CD4-positive, alpha-beta T cell treated with Interleukin-17A for 4 hours (primary cell): Measurements from ENCODE around the gene SDK1.
"Not testable (repeated sequence)": the region's sequence is repeated elsewhere in the genome, so short reads cannot be mapped to it uniquely, and the experiment has no call there.

ENCODE experiments used
- DNase-seq: peaks from one replicate; pipeline ENCODE4 v3.0.0-alpha.2; 2020; ENCODE audit warnings: mixed read lengths

Gene SDK1

DNA sequence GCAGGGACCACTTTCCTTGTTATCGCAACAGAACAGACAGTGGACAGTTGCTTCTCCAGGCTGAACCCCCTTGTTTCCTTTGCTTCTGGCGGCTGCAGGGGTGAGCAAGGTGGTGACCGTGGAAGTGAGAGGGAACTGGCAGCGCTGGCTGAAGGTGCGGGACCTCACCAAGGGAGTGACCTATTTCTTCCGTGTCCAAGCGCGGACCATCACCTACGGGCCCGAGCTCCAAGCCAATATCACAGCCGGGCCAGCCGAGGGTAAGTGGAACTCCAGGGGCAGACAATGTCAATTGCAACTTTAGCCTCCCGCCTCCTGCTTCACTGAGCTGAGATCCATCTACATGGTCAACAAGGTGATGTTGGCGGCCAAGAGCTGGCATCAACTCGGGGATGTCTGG lies 919.0 kb downstream of the SDK1 start:
- DNase-seq = no peak

GRCh38 chr7:4221043-4221442 lies 920.0 kb downstream of the SDK1 start:
- no peak for DNase-seq

GRCh38 chr7:4222676-4223075 lies 921.6 kb downstream of the SDK1 start:
- no peak for DNase-seq

GRCh38 chr7:4225361-4225771 lies 924.3 kb downstream of the SDK1 start:
- DNase-seq = no peak

- DNase-seq = no peak
Observed at GRCh38 chr7:4225881-4226523, 925.0 kb downstream of the SDK1 start.

DNA sequence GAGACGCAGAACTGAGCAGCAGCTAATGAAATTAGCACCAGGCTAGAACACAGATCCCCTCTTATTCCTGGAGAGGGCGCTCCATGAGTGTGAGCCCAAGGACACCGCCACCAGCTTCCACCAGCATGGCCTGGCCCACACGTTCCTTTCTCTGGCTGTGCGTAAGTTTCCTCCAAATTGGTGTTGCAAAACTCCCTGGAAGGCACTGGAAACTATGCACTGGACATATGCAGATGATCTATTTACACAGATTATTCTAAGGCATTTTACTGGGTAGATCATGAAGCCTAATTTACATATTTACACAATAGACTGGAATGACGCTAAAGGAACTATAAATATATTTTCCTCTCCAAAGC lies 925.5 kb downstream of the SDK1 start:
- no peak for DNase-seq

GRCh38 chr7:4227105-4228010 lies 926.3 kb downstream of the SDK1 start:
- no peak for DNase-seq

DNA sequence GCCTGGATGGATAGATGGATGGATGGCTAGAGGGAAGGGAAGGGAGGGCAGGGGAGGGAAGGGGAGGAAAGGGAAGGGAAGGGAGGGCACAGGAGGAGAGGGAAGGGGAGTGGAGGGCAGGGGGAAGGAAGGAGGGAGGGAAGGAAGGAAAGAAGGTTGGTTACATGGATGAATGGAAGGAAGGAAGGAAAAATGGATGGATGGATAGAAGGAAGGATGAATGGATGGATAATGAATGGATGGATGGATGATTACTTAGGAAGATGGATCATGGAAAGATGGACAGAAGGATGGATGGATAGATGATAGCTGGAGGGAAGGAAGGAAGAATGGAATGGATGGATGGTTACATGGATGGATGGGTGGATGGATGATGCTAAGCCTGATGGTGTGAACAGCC lies 929.3 kb downstream of the SDK1 start:
- DNase-seq = no peak

DNA sequence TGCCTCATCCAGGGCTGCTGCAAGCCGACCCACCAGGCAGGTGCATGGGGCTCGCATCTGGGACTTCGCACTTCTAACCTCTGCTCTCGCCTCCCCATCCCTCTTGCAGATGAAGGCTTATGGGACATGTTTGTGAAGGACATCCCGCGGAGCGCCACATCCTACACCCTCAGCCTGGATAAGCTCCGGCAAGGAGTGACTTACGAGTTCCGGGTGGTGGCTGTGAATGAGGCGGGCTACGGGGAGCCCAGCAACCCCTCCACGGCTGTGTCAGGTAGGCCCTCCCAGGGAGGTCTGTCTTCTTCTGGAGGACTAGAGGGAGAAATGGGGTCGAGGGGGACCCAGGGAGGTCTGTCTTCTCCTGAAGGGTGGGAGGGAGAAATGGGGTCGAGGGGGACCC lies 932.1 kb downstream of the SDK1 start:
- no peak for DNase-seq

GRCh38 chr7:4233621-4234497 lies 932.8 kb downstream of the SDK1 start:
- DNase-seq = no peak

GRCh38 chr7:4234498-4234855 lies 933.4 kb downstream of the SDK1 start:
- DNase-seq = no peak

- DNase-seq = no peak
Observed at GRCh38 chr7:4234886-4235285, 933.8 kb downstream of the SDK1 start.

DNA sequence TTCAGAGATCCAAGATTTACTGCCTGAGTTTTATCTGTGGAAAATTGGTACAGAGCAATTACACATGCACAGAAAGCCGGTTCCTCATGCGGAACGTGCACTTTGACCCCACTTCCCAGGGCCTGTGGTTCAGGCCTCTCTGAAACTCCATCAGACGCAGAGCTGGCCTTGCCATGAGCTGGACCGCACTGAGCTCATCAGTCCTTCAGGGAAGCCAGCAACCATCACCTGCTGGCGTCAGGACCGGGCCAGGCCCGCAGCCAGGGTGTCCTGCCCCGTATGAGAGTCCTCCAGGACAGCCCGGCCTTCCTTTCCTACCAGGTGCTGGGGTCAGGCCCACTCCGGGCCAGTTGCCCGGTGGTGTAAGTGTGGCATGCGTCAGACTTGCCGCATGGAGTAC lies 934.5 kb downstream of the SDK1 start:
- DNase-seq = no peak

DNA sequence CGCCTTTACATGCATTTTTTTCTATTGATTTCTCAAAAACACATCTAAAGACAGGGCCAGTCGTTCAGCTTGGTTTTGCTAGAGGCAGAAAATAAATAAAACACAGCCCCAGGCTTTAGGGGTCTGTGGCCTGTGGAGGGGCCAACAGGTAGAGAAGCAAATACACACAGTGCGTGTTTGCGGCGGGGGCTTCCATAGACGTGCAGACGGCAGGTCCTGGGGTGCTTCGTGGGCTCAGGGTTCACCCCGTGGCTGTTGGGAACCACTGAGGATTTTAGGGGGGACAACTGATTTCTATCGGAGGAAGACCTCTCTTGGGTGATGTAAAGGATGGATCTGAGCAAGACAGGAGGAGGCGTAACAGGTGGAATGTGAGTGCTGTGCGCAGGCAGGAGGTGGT lies 935.3 kb downstream of the SDK1 start:
- no peak for DNase-seq

GRCh38 chr7:4236873-4237272 lies 935.8 kb downstream of the SDK1 start:
- not testable (repeated sequence) for DNase-seq

DNA sequence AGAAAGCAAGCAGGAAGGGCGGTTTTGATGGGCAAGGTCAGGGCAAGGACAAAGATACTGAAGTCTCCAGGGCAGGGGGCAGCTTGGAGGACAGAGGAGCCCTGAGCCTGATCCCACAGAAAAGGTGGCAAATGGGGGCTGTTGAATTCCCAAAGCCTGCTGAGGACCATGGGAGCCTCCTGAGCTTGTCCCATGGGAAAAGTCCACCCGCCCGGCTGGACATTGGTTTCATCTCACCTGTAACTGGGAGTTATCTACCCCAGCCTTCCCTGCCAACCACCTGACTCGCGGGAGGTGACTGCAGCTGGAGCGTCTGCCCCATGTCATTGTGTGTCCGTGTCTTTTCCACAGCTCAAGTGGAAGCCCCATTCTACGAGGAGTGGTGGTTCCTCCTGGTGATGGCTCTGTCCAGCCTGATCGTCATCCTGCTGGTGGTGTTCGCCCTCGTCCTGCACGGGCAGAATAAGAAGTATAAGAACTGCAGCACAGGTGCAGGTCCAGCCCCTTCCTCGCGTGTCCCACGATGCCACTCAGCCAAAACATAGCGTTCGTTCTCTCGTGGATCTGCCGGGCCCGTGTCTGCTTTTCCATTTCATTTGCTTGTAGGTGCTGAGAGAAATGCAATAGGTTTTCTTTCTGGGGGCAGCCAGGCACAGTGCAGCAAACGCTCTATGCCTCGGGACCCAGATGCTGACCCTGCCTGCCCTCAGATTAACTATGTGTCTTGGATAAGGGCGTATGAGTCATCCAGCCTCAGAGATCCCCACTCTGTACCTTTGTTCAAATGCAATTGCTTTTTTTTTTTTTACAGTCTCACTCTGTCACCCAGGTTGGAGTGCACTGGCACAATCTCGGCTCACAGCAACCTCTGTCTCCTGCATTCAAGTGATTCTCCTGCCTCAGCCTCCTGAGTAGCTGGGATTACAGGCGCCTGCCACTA lies 936.5 kb downstream of the SDK1 start:
- DNase-seq = no peak

DNA sequence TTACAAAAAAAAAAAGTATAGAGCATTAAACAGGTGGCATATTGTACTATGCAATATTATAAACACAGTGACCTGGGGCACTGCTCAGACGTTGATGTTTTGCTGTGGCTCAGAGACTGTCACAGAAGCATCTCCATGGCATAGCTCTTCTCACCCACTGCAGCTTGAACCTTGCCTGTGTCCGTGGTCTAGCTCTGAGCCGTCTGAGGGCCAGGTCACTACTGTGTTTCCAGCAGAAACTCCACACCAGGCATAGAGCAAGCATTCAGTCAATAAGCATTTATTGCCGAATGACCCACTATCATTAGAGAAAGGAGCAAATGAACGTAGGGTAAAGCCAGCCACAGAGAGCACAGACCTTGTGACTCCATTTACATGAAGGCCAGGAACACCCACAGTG lies 937.8 kb downstream of the SDK1 start:
- DNase-seq = no peak

GRCh38 chr7:4240042-4240441 lies 939.0 kb downstream of the SDK1 start:
- DNase-seq = no peak

DNA sequence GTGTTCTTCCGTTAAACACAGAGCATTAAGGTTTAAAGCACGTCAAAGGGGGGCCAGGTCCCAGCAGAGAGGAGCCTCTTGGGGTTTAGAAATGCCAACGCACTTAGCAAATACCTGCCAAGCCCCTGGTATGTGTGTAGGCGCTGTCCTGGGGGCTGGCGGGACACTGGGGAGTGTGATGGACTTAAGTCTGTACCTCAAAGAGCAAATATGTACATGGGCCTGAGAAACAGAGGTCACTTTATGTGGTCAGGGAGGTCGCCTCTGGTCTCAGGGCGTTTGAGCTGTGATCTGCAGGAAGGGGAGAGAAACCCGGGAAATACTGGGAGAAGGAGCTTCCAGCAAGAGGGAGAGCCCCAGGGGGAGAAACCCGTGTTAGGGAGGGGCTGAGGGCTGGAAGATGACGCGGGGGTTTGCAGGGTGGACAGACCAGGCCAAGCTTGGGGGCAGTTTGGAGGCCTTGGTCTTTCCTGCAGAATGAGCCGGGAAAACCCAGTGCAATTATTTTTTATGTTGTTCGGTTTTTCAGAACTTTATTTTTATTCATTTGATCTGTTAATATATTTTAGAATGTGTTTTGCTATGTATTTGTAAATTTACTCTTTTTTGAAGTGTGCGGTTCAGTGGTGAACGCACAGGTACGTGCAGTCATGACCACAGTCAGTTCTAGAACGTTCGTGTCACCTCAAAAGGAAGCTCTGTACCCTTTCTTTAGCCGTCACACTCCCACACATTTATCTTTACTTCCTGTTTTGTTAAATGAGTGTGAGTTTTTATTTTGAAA lies 939.7 kb downstream of the SDK1 start:
- no peak for DNase-seq

GRCh38 chr7:4241304-4241612 lies 940.2 kb downstream of the SDK1 start:
- DNase-seq = no peak

- DNase-seq = no peak
Observed at GRCh38 chr7:4241791-4242190, 940.7 kb downstream of the SDK1 start.

DNA sequence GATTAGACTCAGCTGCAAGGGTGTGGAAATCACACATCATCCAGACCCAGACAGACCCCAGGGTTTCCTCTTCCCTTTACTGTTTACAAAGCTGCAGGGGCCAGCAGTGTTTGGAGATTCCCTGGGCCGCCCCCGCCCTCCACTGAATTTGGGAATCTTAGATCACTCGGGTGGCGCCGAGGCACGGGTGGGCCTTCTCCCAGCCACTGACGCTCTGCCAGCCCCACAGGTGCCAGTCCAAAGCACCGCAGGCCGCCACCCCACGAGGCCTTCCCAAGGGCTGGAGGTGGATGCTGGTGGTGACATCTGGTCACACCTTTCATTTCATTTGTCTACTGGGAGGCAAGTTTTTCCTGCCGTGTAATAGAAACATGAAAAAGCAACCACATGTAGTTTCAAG lies 941.7 kb downstream of the SDK1 start:
- DNase-seq = no peak
